ENCODE data around the gene SLCO4A1.

- TF ChIP-seq EP300 (IDR thresholded peaks at IDR 0.05) (no peak), CTCF (IDR thresholded peaks at IDR 0.05) (no peak), POLR2AphosphoS5 (IDR thresholded peaks at IDR 0.05) (no peak), POLR2A (IDR thresholded peaks at IDR 0.05) (no peak)
Measured at GRCh38 chr20:62688855-62689460, 46.7 kb downstream of the SLCO4A1 start.
